Lower leg skin (tissue), 3 donors: ENCODE results near the gene DNASE1L1.

Source experiments
- POLR2A ChIP-seq, 2 donors: fragments of 450-650 bp; IDR thresholded peaks; one replicate each; pipeline ENCODE4 v1.6.1; 2016 to 2017; ENCODE audit warnings: antibody characterized with exemption in 2 of 2, mild to moderate bottlenecking in 1 of 2, moderate library complexity in 1 of 2
- TF ChIP-seq, protein P1 (sequence below), 3 donors: fragments of 450-650 bp; IDR thresholded peaks; one replicate each; pipeline ENCODE4 v1.5.1; 2016; ENCODE audit warnings: antibody characterized with exemption in 3 of 3, mild to moderate bottlenecking in 3 of 3, moderate library complexity in 2 of 3

DNA sequence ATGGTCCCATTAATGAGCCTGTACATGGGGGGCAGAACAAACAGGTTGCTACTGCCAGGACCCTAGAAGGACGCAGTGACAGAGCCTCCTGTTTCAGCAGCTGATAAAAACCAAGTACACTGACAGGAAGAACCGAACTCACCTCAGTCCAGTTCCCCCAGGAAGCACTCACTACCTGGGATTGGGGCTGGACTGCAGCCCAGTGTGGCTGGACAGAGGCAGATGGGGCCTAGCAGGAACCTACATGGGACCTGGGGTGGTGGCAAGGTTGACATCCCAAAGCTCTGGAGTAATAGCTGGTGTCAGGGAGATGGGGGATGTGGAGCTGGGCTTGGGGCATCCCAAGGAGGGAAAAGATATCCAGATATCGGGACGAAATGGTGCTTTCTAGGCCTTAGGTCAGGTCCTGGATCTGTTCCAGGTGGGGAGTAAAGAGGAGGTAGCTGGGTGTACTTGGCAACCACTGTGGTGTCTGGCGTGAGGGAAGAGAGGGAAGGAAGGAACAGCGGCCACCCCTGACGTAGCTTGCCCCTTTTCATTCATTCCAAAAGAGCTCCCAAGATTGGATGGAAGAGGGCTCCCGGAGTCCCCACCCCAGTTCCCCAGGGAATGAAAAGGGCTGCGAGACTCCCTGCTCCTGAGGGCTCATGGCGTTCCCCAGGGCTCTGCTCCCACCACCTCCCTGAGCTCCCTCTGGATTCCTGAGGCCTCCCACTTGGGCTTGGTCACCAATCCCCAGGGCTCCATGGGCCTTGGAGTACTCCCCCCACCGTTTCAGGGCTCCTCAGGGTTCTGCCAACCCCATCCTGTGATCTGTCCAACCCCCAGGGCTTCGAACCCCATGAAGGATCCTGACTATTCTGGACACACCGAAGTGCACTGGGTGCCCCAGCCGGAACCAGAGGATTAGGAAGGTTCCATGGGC is 25.4 kb downstream of the DNASE1L1 start:
- TF ChIP-seq POLR2A (IDR thresholded peaks at IDR 0.05) = no peak
- TF ChIP-seq, protein P1, sequence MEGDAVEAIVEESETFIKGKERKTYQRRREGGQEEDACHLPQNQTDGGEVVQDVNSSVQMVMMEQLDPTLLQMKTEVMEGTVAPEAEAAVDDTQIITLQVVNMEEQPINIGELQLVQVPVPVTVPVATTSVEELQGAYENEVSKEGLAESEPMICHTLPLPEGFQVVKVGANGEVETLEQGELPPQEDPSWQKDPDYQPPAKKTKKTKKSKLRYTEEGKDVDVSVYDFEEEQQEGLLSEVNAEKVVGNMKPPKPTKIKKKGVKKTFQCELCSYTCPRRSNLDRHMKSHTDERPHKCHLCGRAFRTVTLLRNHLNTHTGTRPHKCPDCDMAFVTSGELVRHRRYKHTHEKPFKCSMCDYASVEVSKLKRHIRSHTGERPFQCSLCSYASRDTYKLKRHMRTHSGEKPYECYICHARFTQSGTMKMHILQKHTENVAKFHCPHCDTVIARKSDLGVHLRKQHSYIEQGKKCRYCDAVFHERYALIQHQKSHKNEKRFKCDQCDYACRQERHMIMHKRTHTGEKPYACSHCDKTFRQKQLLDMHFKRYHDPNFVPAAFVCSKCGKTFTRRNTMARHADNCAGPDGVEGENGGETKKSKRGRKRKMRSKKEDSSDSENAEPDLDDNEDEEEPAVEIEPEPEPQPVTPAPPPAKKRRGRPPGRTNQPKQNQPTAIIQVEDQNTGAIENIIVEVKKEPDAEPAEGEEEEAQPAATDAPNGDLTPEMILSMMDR (IDR thresholded peaks at IDR 0.05) = no peak
